G401 (cell line): ENCODE data around the gene MYO5B. TPM values are rescaled to one million over a fixed set of nuclear protein-coding genes. Genes with fewer than 3 reads are reported as not detected.
"Not testable (repeated sequence)": the region's sequence is repeated elsewhere in the genome, so short reads cannot be mapped to it uniquely, and the experiment has no call there.

Source experiments
- DNase-seq: peaks from one replicate; pipeline ENCODE4 v3.0.0-alpha.2; 2015; ENCODE audit warnings: low spot score
- in situ Hi-C: cut with HindIII; loops from 2 replicates; pipeline ENCODE4 v1.10.0; 2016; ENCODE audit warnings: low sequenced_read_pairs, mixed read lengths
- total RNA-seq: library from RNA; depleted of rRNA; stranded (reverse); fragments of >200 nt; shearing (Covaris generic); gene quantifications from 2 replicates; pipeline ENCODE4 v1.2.3, GENCODE V29; 2014

Gene MYO5B
- total RNA-seq, 1 experiment from 2014 or later: not detected

DNA sequence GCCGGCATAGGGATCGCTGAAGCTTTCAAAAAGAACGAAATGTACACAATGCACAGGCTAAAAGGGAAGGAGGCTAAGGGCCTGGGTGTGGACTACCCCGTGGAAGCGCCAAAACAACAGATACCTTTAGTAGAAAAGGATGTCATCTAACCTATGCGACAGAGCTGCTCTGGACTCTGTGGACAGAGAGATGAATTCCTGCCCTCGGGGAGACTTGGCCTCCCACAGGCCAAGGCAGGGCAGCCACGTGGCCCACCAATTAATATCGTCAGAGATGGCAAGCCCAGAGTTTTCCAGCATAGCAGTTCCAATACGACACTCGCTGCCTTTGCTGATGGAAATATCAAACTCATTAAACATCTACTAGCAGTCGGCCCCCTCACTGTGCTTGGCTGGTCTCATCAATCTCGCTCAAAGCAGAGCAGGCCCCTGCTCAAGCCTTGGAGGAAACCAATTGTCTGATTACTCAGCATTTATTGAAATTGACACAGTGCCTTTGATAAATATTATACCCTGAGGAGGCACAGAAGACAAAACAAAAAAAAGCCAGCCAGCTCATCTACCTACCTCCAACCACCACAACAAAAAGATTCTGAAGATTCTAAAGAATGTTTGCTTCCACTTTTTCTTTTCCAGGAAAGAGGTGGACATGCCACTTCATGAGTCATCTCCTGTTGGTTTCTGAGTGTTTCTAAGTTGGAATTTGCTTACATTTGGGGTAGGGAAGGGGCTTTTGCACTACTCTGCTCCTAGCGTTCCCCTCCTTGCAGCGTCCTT, 302.6 kb downstream of the MYO5B start:
- in situ Hi-C loops: no loop called here
- no peak for DNase-seq

GRCh38 chr18:49890041-49890440, 304.9 kb downstream of the MYO5B start:
- DNase-seq: no peak
- in situ Hi-C loops: no loop called here

- in situ Hi-C loops, DNase-seq: not testable (repeated sequence)
Observed at GRCh38 chr18:49889552-49889951, 305.4 kb downstream of the MYO5B start.

GRCh38 chr18:49886891-49887764, 307.8 kb downstream of the MYO5B start:
- in situ Hi-C loops: no loop called here
- no peak for DNase-seq

DNA sequence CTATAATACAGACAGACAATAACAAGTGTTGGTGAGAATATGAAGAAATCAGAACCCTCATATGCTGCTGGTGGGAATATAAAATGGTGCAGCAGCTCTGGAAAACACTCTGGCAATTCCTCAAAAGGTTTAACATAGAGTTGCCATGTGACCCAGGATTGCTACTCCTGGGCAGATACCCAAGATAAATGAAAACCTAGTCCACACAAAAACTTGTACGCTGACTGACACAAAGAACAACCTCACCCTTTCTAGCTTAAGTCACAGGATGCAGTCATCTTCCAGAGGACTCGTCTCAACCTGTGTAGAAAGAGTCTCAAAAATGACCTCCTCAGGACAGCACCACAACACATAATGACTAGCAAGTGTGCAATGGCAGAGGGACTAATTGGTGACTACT, 310.0 kb downstream of the MYO5B start:
- in situ Hi-C loops: no loop called here
- DNase-seq: no peak

- DNase-seq: no peak
- in situ Hi-C loops: no loop called here
Observed at GRCh38 chr18:49884465-49884864, 310.5 kb downstream of the MYO5B start.

DNA sequence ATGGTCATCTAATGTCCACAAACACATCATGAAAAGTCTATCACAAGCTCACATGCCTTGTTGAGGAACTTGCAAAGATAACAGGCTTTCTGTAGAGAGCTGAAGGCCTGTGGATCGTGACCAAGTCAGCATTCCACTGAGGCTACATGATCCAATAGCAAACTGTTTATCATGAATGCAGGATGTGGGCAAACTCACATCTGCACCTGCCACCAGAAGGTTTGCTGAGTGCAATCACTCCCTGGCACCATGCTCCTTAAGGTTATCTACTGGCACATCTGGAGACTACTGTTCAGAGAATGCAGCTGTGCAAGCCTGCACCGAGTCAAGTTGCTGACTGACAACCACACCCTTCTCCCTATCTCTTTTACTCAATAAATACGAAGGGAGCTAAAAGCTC, 314.3 kb downstream of the MYO5B start:
- in situ Hi-C loops: no loop called here
- no peak for DNase-seq

GRCh38 chr18:49879271-49879580, 315.7 kb downstream of the MYO5B start:
- DNase-seq: peak; percentile 78
- in situ Hi-C loops: no loop called here

GRCh38 chr18:49878567-49879270, 316.2 kb downstream of the MYO5B start:
- in situ Hi-C loops: no loop called here

GRCh38 chr18:49878015-49878414, 316.9 kb downstream of the MYO5B start:
- in situ Hi-C loops: no loop called here

More at GRCh38 chr18:49878567-49879270, 316.2 kb downstream of the MYO5B start:
- peak; percentile 52 for DNase-seq

GRCh38 chr18:49876536-49876935, 318.4 kb downstream of the MYO5B start:
- in situ Hi-C loops: no loop called here
- no peak for DNase-seq

More at GRCh38 chr18:49878015-49878414, 316.9 kb downstream of the MYO5B start:
- DNase-seq: no peak

DNA sequence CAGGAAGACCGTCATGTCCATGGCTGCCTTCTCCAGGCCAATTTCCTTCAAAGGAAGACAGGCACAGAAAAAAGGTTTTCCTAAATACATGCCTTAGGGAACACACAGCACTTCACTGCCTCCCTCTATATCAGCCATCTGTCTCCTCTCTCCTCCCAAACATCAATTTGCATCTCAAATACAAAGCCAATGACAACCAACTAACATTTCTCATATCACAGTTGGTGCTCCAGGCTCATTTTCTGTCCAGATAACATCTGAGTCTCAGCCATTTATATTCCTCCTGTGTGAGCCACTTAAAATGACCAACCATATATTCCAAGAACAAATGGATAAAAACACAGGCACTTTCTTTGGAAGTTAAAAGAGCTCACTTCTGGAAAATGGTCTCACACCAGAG, 319.2 kb downstream of the MYO5B start:
- peak; percentile 59 for DNase-seq
- in situ Hi-C loops: no loop called here

- in situ Hi-C loops: no loop called here
Observed at GRCh38 chr18:49875155-49875554, 319.8 kb downstream of the MYO5B start.

GRCh38 chr18:49874238-49874637, 320.7 kb downstream of the MYO5B start:
- in situ Hi-C loops: no loop called here
- no peak for DNase-seq

More at GRCh38 chr18:49875155-49875554, 319.8 kb downstream of the MYO5B start:
- DNase-seq: no peak

GRCh38 chr18:49869354-49869753, 325.6 kb downstream of the MYO5B start:
- DNase-seq: no peak
- in situ Hi-C loops: no loop called here

- in situ Hi-C loops: no loop called here
- no peak for DNase-seq
Observed at GRCh38 chr18:49866680-49867079, 328.3 kb downstream of the MYO5B start.

DNA sequence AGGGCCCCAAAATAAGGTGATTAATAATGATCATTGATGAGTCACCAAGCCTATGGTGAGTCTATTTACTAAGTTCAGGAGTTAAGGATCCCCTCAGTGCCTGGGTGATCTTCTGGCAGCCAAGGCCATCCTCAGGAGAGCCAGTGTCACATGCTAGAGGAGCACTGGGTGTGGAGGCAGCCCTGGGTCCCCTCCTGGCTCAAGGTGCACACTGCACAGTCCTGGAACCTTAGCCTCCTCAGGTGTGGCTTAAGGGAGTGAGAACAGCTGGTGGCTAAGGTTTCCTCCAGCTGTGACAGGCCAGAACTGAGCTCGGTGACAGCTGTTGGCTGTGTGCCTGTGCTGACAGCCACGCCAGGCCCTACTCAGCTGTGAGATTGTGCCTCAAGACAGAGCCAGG, 329.5 kb downstream of the MYO5B start:
- in situ Hi-C loops: no loop called here
- DNase-seq: no peak

- DNase-seq: no peak
- in situ Hi-C loops: no loop called here
Observed at GRCh38 chr18:49863769-49864621, 331.0 kb downstream of the MYO5B start.
